Measurements from ENCODE around the gene BAHCC1. TPM values are rescaled to one million over a fixed set of nuclear protein-coding genes. Genes with fewer than 3 reads are reported as not detected.

BAHCC1 gene
- total and polyA plus RNA-seq, 2 donors (not counting 1 experiment from before 2014, with no cell fraction given), result 1.8 to 7.3 TPM

- peaks cover 4% of the 10 kb centered on the region for H3K4me1 ChIP-seq (ENCODE audit: control insufficient read depth, extremely low read depth, insufficient read depth, low read length)
- no peak for DNase-seq (ENCODE audit: low read depth in 2 of 2)
- no peak for TF ChIP-seq EZH2 (IDR thresholded peaks at IDR 0.05; ENCODE audit: low read length, missing control alignments)
- TF ChIP-seq, protein P1, sequence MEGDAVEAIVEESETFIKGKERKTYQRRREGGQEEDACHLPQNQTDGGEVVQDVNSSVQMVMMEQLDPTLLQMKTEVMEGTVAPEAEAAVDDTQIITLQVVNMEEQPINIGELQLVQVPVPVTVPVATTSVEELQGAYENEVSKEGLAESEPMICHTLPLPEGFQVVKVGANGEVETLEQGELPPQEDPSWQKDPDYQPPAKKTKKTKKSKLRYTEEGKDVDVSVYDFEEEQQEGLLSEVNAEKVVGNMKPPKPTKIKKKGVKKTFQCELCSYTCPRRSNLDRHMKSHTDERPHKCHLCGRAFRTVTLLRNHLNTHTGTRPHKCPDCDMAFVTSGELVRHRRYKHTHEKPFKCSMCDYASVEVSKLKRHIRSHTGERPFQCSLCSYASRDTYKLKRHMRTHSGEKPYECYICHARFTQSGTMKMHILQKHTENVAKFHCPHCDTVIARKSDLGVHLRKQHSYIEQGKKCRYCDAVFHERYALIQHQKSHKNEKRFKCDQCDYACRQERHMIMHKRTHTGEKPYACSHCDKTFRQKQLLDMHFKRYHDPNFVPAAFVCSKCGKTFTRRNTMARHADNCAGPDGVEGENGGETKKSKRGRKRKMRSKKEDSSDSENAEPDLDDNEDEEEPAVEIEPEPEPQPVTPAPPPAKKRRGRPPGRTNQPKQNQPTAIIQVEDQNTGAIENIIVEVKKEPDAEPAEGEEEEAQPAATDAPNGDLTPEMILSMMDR (conservative IDR thresholded peaks at IDR 0.05 in 1 of 2, IDR thresholded peaks at IDR 0.05 in 1 of 2; ENCODE audit: low read depth in 1 of 2, low read length in 2 of 2), result no peak
These were observed 15.6 kb downstream of the BAHCC1 start for GRCh38 chr17:81410852-81411251.

GRCh38 chr17:81411305-81411704 is 16.0 kb downstream of the BAHCC1 start:
- Histone ChIP-seq H2AFZ (ENCODE audit: low read length) (no peak overlapping the region), H3K4me1 (ENCODE audit: control insufficient read depth, extremely low read depth, insufficient read depth, low read length) (peaks cover 4% of the 10 kb centered on the region), H3K4me2 (ENCODE audit: extremely low read depth, insufficient read depth, low read length) (no peak overlapping the region), H3K27me3 (ENCODE audit: control insufficient read depth, insufficient read depth, low read length) (no peaks in the 10 kb centered on the region), H4K20me1 (ENCODE audit: control insufficient read depth, extremely low read depth, insufficient read depth, low read length) (peaks cover 2% of the 10 kb centered on the region), H3K27ac (ENCODE audit: insufficient read depth, low read length) (no peak overlapping the region), H3K9ac (ENCODE audit: insufficient read depth, low read length) (no peak overlapping the region), H3K9me3 (ENCODE audit: control insufficient read depth, insufficient read depth, low read depth, low read length) (no peaks in the 10 kb centered on the region), H3K36me3 (ENCODE audit: control insufficient read depth, insufficient read depth, low read length) (no peaks in the 10 kb centered on the region), H3K79me2 (ENCODE audit: control insufficient read depth, insufficient read depth, low read length) (peaks cover 3% of the 10 kb centered on the region), H3K4me3 (replicated peaks in 1 of 4; ENCODE audit: control extremely low read depth in 1 of 4, insufficient read depth in 1 of 4, low read depth in 3 of 4, low read length in 4 of 4) (no peak overlapping the region)
- DNase-seq (ENCODE audit: low read depth in 2 of 2), result no peak
- TF ChIP-seq, protein P1 (conservative IDR thresholded peaks at IDR 0.05 in 1 of 2, IDR thresholded peaks at IDR 0.05 in 1 of 2; ENCODE audit: low read depth in 1 of 2, low read length in 2 of 2), result no peak
- TF ChIP-seq EZH2 (IDR thresholded peaks at IDR 0.05; ENCODE audit: low read length, missing control alignments), result no peak

More at GRCh38 chr17:81410852-81411251, 15.6 kb downstream of the BAHCC1 start:
- peaks cover 5% of the 10 kb centered on the region for H3K79me2 ChIP-seq (ENCODE audit: control insufficient read depth, insufficient read depth, low read length)
- peaks cover 2% of the 10 kb centered on the region for H4K20me1 ChIP-seq (ENCODE audit: control insufficient read depth, extremely low read depth, insufficient read depth, low read length)
- H3K27ac ChIP-seq (ENCODE audit: insufficient read depth, low read length), result no peak overlapping the region
- H3K27me3 ChIP-seq (ENCODE audit: control insufficient read depth, insufficient read depth, low read length), result no peaks in the 10 kb centered on the region
- H3K4me2 ChIP-seq (ENCODE audit: extremely low read depth, insufficient read depth, low read length), result no peak overlapping the region
- H3K9ac ChIP-seq (ENCODE audit: insufficient read depth, low read length), result no peak overlapping the region
- H3K4me3 ChIP-seq (replicated peaks in 1 of 4; ENCODE audit: control extremely low read depth in 1 of 4, insufficient read depth in 1 of 4, low read depth in 3 of 4, low read length in 4 of 4), result no peak overlapping the region
- H3K36me3 ChIP-seq (ENCODE audit: control insufficient read depth, insufficient read depth, low read length), result no peaks in the 10 kb centered on the region
- no peak overlapping the region for H2AFZ ChIP-seq (ENCODE audit: low read length)
- no peaks in the 10 kb centered on the region for H3K9me3 ChIP-seq (ENCODE audit: control insufficient read depth, insufficient read depth, low read depth, low read length)

DNA sequence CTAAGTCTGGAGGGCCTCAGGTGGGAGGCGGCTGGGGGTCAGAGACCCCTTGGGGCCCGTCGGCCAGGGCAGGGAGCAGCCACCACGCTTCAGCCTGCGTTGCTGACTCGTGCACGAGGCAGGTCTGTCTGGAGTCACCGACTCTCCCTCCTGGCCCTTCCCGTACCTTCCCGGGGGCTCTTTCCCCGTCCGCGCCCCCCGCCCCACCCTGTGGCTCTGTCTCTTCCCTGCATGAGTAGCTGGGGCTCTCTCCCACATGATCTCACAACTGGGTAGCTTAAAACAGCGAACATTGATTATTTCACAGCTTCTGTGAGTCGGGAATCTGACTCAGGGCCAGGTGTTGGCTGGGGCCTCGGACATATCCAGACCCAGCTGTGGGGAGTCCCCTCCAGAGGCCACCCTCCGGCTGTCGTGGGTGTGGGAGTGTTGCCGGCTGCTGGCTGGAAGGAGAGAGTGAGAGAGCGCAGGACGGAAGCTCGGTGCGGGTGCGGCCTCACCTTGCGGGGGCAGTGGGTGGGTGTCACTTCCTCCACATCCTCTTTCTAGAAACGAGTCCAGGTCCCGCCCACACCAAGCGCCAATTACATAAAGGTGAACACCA is 17.3 kb downstream of the BAHCC1 start:
- no peaks in the 10 kb centered on the region for H3K9me3 ChIP-seq (ENCODE audit: control insufficient read depth, insufficient read depth, low read depth, low read length)
- H3K4me2 ChIP-seq (ENCODE audit: extremely low read depth, insufficient read depth, low read length), result no peak overlapping the region
- H3K4me1 ChIP-seq (ENCODE audit: control insufficient read depth, extremely low read depth, insufficient read depth, low read length), result peaks cover 11% of the 10 kb centered on the region
- no peak for TF ChIP-seq EZH2 (IDR thresholded peaks at IDR 0.05; ENCODE audit: low read length, missing control alignments)
- TF ChIP-seq, protein P1 (conservative IDR thresholded peaks at IDR 0.05 in 1 of 2, IDR thresholded peaks at IDR 0.05 in 1 of 2; ENCODE audit: low read depth in 1 of 2, low read length in 2 of 2), result no peak
- peaks cover 2% of the 10 kb centered on the region for H4K20me1 ChIP-seq (ENCODE audit: control insufficient read depth, extremely low read depth, insufficient read depth, low read length)
- H3K4me3 ChIP-seq (replicated peaks in 1 of 4; ENCODE audit: control extremely low read depth in 1 of 4, insufficient read depth in 1 of 4, low read depth in 3 of 4, low read length in 4 of 4), result no peak overlapping the region
- H3K9ac ChIP-seq (ENCODE audit: insufficient read depth, low read length), result no peak overlapping the region
- H3K27me3 ChIP-seq (ENCODE audit: control insufficient read depth, insufficient read depth, low read length), result no peaks in the 10 kb centered on the region
- no peaks in the 10 kb centered on the region for H3K79me2 ChIP-seq (ENCODE audit: control insufficient read depth, insufficient read depth, low read length)
- no peak overlapping the region for H2AFZ ChIP-seq (ENCODE audit: low read length)
- no peaks in the 10 kb centered on the region for H3K36me3 ChIP-seq (ENCODE audit: control insufficient read depth, insufficient read depth, low read length)
- no peak overlapping the region for H3K27ac ChIP-seq (ENCODE audit: insufficient read depth, low read length)
- DNase-seq (ENCODE audit: low read depth in 2 of 2), result peak in 1 of 2 donors; percentile 52
